ENCODE measurements around the gene NFATC2.

DNA sequence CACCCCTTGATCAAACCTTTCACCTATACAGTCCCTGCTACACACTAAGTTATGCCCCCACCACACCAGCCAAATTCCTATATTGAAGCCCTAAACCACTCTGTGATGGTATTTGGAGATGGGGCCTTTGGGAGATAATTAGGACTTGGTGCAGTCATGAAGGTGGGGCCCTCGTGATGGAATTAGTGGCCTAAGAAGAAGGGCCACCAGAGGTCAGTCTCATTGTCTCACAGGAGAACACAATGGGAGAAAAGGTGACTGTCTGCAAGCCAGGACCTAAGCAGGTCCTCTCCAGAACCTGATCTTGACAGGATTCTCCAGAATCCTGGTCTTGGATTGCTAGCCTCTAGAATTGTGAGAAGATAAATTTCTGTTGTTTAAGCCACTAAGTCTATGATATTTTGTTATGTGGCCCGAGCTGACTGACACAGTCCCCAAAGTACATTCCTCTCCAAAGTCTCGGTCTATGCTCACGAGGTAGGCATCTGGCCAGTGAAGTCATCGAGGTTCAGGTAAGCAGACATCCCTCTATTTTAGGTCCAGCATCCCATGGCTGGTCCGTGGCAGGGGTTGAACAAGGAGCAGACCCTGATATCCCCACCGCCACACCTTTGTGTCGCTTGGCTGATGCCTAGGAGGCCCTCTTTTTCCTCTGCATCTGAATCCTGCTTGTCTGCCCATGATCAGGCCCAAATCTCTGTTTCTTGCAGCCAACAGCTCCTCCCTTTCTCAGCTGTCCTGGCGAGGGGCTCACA, 138.9 kb downstream of the NFATC2 start:
- TF ChIP-seq, protein P1, sequence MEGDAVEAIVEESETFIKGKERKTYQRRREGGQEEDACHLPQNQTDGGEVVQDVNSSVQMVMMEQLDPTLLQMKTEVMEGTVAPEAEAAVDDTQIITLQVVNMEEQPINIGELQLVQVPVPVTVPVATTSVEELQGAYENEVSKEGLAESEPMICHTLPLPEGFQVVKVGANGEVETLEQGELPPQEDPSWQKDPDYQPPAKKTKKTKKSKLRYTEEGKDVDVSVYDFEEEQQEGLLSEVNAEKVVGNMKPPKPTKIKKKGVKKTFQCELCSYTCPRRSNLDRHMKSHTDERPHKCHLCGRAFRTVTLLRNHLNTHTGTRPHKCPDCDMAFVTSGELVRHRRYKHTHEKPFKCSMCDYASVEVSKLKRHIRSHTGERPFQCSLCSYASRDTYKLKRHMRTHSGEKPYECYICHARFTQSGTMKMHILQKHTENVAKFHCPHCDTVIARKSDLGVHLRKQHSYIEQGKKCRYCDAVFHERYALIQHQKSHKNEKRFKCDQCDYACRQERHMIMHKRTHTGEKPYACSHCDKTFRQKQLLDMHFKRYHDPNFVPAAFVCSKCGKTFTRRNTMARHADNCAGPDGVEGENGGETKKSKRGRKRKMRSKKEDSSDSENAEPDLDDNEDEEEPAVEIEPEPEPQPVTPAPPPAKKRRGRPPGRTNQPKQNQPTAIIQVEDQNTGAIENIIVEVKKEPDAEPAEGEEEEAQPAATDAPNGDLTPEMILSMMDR (IDR thresholded peaks at IDR 0.05), result no peak
- no peak for TF ChIP-seq POLR2A (IDR thresholded peaks at IDR 0.05)
